Activated B cell treated with CpG ODN at 0.5 μM for 24 hours (primary cell): Measurements from ENCODE around the gene TIMP3. TPM values are rescaled to one million over a fixed set of nuclear protein-coding genes. Genes with fewer than 3 reads are reported as not detected.

Experiments used
- ATAC-seq: fragments of 200-7000 bp; cut with Tn5 transposase; one replicate; pipeline ENCODE4 v1.10.0; 2021; ENCODE audit warnings: low read depth, mild to moderate bottlenecking, moderate library complexity
- CTCF ChIA-PET: fragments of 350-600 bp; sonication (Branson Sonifier 250); formaldehyde crosslinking; loops from one replicate; lab custom pipeline; 2021; ENCODE audit warnings: antibody characterized with exemption; lab: Charles Lee
- POLR2A ChIA-PET: fragments of 350-600 bp; sonication (Branson Sonifier 250); formaldehyde crosslinking; loops from one replicate; lab custom pipeline; 2021; ENCODE audit warnings: antibody characterized with exemption; lab: Charles Lee
- DNase-seq: peaks from one replicate; pipeline ENCODE4 v3.0.0; 2022
- H3K27ac Mint-ChIP-seq: one replicate; pipeline ENCODE4 v1.8.0; 2020; ENCODE audit warnings: mixed read lengths
- H3K27me3 Mint-ChIP-seq: one replicate; pipeline ENCODE4 v1.8.0; 2021; ENCODE audit warnings: mixed read lengths
- H3K36me3 Mint-ChIP-seq: one replicate; pipeline ENCODE4 v1.8.0; 2021; ENCODE audit warnings: low read depth, mixed read lengths
- H3K4me1 Mint-ChIP-seq: one replicate; pipeline ENCODE4 v1.8.0; 2021; ENCODE audit warnings: mixed read lengths
- H3K4me3 Mint-ChIP-seq: one replicate; pipeline ENCODE4 v1.8.0; 2020; ENCODE audit warnings: mild to moderate bottlenecking, mixed read lengths
- H3K9me3 Mint-ChIP-seq: one replicate; pipeline ENCODE4 v1.8.0; 2020; ENCODE audit warnings: mixed read lengths
- intact Hi-C: fragments of 100-400 bp; cut with micrococcal nuclease; formaldehyde crosslinking; loops from one replicate; pipeline ENCODE4 v1.15.1; 2024
- total RNA-seq: library from RNA; stranded (reverse); gene quantifications from 2 replicates; pipeline ENCODE4 v1.2.3, GENCODE V29; 2022
- TF ChIP-seq, protein P1 (sequence below): fragments of 200-600 bp; IDR thresholded peaks from one replicate; pipeline ENCODE4 v1.8.0; 2022; ENCODE audit warnings: antibody characterized with exemption, mild to moderate bottlenecking

The TIMP3 gene
- total RNA-seq, 1 donor from 2014 or later, result not detected

DNA sequence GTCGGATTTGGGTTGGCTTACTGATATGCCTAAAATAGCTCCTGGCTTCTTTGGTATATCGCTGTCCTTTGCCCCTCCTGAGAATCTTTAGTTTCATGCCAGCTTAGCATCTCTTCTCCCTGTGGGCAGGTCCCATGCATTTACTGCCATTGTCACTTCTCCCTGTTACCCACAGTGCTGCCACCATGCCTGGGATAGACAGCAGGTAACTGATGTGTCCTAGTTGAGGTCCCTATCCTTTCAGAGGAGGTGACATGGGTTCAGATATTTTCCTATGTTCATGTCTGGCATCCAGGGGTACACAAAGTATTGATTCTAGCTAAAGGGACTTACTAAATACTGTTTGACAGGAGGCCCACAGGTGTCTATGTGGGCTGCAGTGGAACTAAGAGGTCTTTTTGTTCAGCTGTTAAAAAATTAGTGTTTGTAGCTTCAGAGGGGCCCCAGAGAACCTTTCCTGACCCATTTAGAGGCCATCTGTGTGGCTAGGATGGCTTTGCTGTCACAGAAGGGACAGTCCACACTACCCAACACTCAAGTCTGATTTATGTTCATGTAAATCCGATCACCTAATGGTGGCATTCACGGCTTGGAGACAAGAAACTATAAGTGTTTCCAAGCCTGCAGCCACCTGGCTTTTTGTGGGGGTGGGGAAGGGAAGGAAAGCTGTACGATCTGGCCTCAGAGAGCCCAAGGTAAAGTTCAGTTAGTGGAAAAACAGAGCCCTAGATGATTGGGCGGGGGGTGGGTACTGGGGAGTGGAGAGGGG, 8.5 kb downstream of the TIMP3 start:
- Mint-ChIP-seq H3K4me1 (no peaks in the 10 kb centered on the region), H3K27me3 (peaks cover 22% of the 10 kb centered on the region), H3K36me3 (no peaks in the 10 kb centered on the region), H3K27ac (no peak overlapping the region), H3K9me3 (no peaks in the 10 kb centered on the region), H3K4me3 (no peak overlapping the region)
- DNase-seq (no peak), ATAC-seq (no peak)
- ChIA-PET POLR2A (no interaction called here), CTCF (no interaction called here)
- intact Hi-C loops, result no loop called here
- TF ChIP-seq, protein P1, sequence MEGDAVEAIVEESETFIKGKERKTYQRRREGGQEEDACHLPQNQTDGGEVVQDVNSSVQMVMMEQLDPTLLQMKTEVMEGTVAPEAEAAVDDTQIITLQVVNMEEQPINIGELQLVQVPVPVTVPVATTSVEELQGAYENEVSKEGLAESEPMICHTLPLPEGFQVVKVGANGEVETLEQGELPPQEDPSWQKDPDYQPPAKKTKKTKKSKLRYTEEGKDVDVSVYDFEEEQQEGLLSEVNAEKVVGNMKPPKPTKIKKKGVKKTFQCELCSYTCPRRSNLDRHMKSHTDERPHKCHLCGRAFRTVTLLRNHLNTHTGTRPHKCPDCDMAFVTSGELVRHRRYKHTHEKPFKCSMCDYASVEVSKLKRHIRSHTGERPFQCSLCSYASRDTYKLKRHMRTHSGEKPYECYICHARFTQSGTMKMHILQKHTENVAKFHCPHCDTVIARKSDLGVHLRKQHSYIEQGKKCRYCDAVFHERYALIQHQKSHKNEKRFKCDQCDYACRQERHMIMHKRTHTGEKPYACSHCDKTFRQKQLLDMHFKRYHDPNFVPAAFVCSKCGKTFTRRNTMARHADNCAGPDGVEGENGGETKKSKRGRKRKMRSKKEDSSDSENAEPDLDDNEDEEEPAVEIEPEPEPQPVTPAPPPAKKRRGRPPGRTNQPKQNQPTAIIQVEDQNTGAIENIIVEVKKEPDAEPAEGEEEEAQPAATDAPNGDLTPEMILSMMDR, result no peak

DNA sequence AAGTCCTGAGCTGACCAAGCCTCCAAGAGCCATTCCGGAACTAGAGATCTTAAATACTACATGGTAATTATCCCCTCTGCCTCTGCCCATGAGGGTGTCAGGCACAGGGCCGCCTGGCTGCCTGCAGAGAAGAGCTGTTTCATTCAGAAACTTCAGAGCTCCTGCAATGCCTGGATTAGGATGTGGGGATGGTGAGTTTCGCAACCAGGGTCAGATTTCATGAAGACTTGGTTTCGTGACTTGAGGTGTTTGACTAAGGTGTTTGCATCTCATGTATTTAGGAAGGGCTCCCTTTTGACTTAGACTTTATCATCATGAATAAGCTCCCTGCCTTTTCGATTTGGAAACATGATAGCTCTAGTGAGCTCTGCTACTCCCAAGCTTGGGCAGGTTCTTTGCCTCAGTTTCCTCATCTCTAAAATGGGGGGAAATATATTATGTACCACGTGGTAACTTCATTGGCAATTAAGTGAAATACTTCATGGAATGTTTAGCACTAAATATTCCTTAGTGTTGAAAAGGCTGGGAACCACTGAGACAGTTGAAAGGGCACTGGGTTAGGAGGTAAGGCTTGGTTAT, 9.1 kb downstream of the TIMP3 start:
- H3K9me3 Mint-ChIP-seq, result no peaks in the 10 kb centered on the region
- H3K4me3 Mint-ChIP-seq, result no peak overlapping the region
- H3K36me3 Mint-ChIP-seq, result no peaks in the 10 kb centered on the region
- ChIA-PET POLR2A (no interaction called here), CTCF (interaction anchor here (1.1 kb wide), 1 partner anchor 13 kb away, joined by 3 read pairs; no protein-coding TSS in a partner anchor)
- DNase-seq (no peak), ATAC-seq (no peak)
- TF ChIP-seq, protein P1, result no peak
- intact Hi-C loops, result no loop called here
- no peak overlapping the region for H3K27ac Mint-ChIP-seq
- H3K4me1 Mint-ChIP-seq, result no peaks in the 10 kb centered on the region
- peaks cover 18% of the 10 kb centered on the region for H3K27me3 Mint-ChIP-seq

DNA sequence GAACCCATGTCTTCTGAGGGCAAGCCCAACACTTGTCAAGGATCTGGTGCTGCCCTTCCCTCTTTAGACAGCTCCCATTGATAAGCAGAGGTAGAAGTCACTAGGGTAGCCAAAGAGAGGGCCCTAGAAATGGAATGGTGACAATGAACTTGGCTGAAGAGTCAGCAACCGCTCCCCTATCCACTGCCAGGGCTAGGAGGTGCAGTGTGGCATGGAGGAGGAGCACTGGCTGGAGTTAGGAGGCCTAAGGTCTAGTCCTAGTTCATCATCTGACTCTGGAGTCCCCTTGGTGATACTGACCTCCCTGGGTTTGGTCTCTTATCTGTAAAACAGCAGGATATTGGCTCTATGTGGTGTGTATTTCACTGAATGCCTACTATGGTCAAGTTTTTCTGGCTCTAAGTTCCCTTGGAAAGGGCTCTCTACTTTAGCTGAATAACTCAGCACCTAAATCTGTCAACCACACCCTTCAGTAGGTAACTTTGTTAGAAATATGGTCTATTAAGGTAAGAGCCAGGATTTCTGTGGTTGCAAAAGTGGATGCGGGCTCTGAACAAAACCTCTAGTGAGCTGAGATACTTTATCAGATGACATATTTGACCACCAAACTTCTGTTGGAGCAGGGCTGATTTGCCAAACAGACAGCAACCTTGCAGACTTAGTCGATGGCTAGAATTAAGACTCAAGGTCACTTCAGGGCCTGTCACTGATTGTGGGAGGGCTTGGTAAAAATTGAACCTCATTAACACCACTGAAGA, 10.5 kb downstream of the TIMP3 start:
- no peak overlapping the region for H3K4me3 Mint-ChIP-seq
- no peak overlapping the region for H3K27ac Mint-ChIP-seq
- ATAC-seq (no peak), DNase-seq (no peak)
- no peaks in the 10 kb centered on the region for H3K4me1 Mint-ChIP-seq
- H3K9me3 Mint-ChIP-seq, result no peaks in the 10 kb centered on the region
- H3K36me3 Mint-ChIP-seq, result no peaks in the 10 kb centered on the region
- intact Hi-C loops, result no loop called here
- H3K27me3 Mint-ChIP-seq, result peaks cover 16% of the 10 kb centered on the region
- CTCF ChIA-PET, result interaction anchor here (1.1 kb wide), 1 partner anchor 15 kb away, joined by 3 read pairs; no protein-coding TSS in a partner anchor
- TF ChIP-seq, protein P1, result no peak
- POLR2A ChIA-PET, result no interaction called here

DNA sequence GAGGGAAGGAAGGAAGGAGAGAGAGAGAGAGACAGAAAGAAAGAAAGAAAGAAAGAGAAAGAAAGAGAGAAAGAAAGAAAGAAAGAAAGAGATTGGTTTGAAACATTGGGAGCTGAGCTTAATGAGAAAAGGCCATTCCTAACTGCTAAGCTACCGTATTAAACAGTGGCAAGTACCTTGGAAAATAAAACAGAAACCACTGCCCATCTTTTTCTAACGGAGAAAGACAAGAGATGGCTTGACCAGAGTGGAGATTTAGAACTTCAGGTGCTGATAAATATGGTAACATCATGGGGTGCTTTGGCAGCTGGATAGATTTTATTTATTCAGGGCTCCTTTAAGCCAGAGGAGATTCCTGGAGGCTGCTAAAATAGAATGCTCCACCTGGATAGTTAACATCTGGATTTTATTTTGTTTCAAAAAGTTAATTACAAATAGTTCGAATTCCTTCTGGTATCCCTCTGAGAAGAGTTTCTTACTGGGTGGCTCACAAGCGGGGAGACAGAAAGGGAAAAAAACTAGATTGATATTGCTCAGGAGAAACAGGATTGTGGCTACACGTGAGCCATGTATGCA, 12.9 kb downstream of the TIMP3 start:
- H3K4me1 Mint-ChIP-seq, result no peaks in the 10 kb centered on the region
- TF ChIP-seq, protein P1, result no peak
- DNase-seq, result no peak
- no peaks in the 10 kb centered on the region for H3K9me3 Mint-ChIP-seq
- no peak for ATAC-seq
- POLR2A ChIA-PET, result no interaction called here
- CTCF ChIA-PET, result no interaction called here
- no peak overlapping the region for H3K4me3 Mint-ChIP-seq
- H3K27me3 Mint-ChIP-seq, result peaks cover 15% of the 10 kb centered on the region
- intact Hi-C loops, result no loop called here
- no peak overlapping the region for H3K27ac Mint-ChIP-seq
- no peaks in the 10 kb centered on the region for H3K36me3 Mint-ChIP-seq
